22Rv1 (cell line): ENCODE data around the gene SMC3.

Source experiments
- H3K27ac ChIP-seq: fragments of 450-650 bp; 2 replicates; pipeline ENCODE4 v1.5.1; 2017
- CTCF ChIP-seq: fragments of 450-650 bp; IDR thresholded peaks from 2 replicates; pipeline ENCODE4 v1.5.1; 2017; ENCODE audit warnings: mild to moderate bottlenecking
- ZFX ChIP-seq: fragments of 450-650 bp; IDR thresholded peaks from 2 replicates; pipeline ENCODE4 v1.6.1; 2017; ENCODE audit warnings: antibody characterized with exemption, borderline replicate concordance

Gene SMC3

DNA sequence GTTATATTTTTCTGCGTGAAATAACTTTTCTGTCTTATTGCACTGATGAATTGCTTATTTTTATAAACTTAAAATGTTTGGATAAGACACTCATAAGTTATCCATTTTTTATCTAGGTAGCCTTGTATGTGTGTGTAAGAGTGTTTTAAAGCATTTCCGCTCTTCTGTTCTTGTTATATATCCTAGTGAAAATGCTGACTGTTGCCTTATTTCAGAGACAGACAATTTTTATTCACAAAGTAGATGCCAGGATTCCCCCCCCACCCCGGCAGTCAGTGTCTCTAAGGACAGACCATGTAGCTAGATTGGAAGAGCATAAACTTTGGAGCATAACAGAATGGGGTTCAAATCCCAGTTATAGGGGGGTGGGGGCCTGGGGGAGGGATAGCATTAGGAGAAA is 1.6 kb downstream of the SMC3 start:
- TF ChIP-seq ZFX (no peak), CTCF (no peak)
- H3K27ac ChIP-seq, result no peak overlapping the region

GRCh38 chr10:110569736-110570135 is 2.2 kb downstream of the SMC3 start:
- TF ChIP-seq ZFX, result no peak
- no peak for TF ChIP-seq CTCF
- H3K27ac ChIP-seq, result no peak overlapping the region

GRCh38 chr10:110571093-110571743 is 3.7 kb downstream of the SMC3 start:
- H3K27ac ChIP-seq, result no peak overlapping the region
- TF ChIP-seq CTCF, result no peak
- TF ChIP-seq ZFX, result no peak

GRCh38 chr10:110572862-110573261 is 5.4 kb downstream of the SMC3 start:
- no peak overlapping the region for H3K27ac ChIP-seq
- TF ChIP-seq CTCF, result no peak
- TF ChIP-seq ZFX, result no peak

GRCh38 chr10:110574420-110574819 is 6.9 kb downstream of the SMC3 start:
- TF ChIP-seq CTCF (no peak), ZFX (no peak)
- H3K27ac ChIP-seq, result no peak overlapping the region

DNA sequence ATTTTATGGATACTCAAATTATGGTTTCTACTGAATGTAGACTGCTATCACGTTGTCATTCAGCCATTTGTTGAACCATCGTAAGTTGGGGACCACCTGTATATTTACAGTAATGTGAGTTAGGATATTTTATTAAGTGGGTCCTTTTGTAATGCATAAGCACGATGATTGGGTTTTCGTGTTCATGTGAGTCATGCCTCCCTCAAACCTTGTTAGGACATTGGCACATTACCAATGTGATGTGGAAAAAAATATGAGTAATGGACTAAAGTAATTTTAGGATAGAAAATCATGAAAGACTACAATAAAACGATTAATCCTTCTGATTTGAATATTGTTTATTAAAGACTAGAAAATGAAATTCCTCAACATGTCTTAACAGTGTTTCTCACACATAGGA is 8.7 kb downstream of the SMC3 start:
- H3K27ac ChIP-seq, result no peak overlapping the region
- TF ChIP-seq CTCF (no peak), ZFX (no peak)

DNA sequence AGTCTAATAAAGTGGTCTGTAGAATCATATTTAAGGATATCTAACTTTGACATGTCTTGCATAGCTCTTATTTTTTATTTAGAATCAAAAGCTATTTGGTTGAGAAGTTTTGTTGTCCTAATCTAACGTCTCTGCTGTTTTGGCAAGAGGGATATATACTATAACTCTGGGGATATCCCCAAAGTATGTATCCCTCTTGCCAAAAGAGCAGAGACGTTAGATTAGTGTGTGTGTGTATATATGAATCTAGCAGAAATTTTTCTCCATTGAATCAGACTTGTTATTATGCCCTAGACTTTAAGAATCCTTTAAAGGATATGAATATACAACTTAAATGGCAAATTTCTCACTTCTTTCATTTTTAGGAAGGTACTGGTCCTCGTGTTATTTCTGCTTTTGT is 9.6 kb downstream of the SMC3 start:
- TF ChIP-seq ZFX (no peak), CTCF (no peak)
- no peak overlapping the region for H3K27ac ChIP-seq
